ENCODE measurements around the gene C6orf132. TPM values are rescaled to one million over a fixed set of nuclear protein-coding genes. Genes with fewer than 3 reads are reported as not detected.

C6orf132 gene
- total and polyA plus RNA-seq, 9 of the 15 experiments (the other 6 are each of a cell fraction or from before 2014, with no cell fraction given): 0.06 to 0.35 (median 0.14) TPM

- TF ChIP-seq MLLT1 (IDR thresholded peaks at IDR 0.05) (peak in 1 of 2 experiments; percentile 90; a peak in 1 of 4 replicates), ZNF324 (CRISPR knock-in tag; IDR thresholded peaks at IDR 0.05) (no peak), SMARCA5 (IDR thresholded peaks at IDR 0.05) (peak; percentile 80), HLTF (IDR thresholded peaks at IDR 0.05) (peak; percentile 34; the same call in 1 of the 2 replicates), MAZ (CRISPR knock-in tag; conservative IDR thresholded peaks at IDR 0.05 in 1 of 2, IDR thresholded peaks at IDR 0.05 in 1 of 2) (peak; percentile 82 to 86), ZNF449 (CRISPR knock-in tag; IDR thresholded peaks at IDR 0.05) (no peak), ID3 (CRISPR knock-in tag; IDR thresholded peaks at IDR 0.05) (no peak), ID3 (tag; IDR thresholded peaks at IDR 0.05) (peak; percentile 89), HDAC8 (tag; IDR thresholded peaks at IDR 0.05) (peak; percentile 91), MYNN (IDR thresholded peaks at IDR 0.05) (no peak), MYNN (CRISPR knock-in tag; IDR thresholded peaks at IDR 0.05) (no peak), LCOR (CRISPR knock-in tag; IDR thresholded peaks at IDR 0.05) (peak; percentile 61; the same call in 1 of the 2 replicates), CHD2 (IDR thresholded peaks at IDR 0.05; ENCODE audit: low read depth, low read length) (peak; percentile 33), SMC3 (conservative IDR thresholded peaks at IDR 0.05; ENCODE audit: insufficient read depth, low read depth, low read length) (peak; percentile 47; the same call in 1 of the 2 replicates), POLR3G (IDR thresholded peaks at IDR 0.05; ENCODE audit: extremely low read depth, insufficient read length, insufficient replicate concordance) (no peak), ZNF23 (CRISPR knock-in tag; IDR thresholded peaks at IDR 0.05) (no peak), C11orf30 (IDR thresholded peaks at IDR 0.05; ENCODE audit: low read depth) (peak; percentile 71), RBBP5 (IDR thresholded peaks at IDR 0.05; ENCODE audit: borderline replicate concordance, insufficient read depth, low read length, poor library complexity, severe bottlenecking) (peak; percentile 79)
- TF ChIP-seq, protein P1, sequence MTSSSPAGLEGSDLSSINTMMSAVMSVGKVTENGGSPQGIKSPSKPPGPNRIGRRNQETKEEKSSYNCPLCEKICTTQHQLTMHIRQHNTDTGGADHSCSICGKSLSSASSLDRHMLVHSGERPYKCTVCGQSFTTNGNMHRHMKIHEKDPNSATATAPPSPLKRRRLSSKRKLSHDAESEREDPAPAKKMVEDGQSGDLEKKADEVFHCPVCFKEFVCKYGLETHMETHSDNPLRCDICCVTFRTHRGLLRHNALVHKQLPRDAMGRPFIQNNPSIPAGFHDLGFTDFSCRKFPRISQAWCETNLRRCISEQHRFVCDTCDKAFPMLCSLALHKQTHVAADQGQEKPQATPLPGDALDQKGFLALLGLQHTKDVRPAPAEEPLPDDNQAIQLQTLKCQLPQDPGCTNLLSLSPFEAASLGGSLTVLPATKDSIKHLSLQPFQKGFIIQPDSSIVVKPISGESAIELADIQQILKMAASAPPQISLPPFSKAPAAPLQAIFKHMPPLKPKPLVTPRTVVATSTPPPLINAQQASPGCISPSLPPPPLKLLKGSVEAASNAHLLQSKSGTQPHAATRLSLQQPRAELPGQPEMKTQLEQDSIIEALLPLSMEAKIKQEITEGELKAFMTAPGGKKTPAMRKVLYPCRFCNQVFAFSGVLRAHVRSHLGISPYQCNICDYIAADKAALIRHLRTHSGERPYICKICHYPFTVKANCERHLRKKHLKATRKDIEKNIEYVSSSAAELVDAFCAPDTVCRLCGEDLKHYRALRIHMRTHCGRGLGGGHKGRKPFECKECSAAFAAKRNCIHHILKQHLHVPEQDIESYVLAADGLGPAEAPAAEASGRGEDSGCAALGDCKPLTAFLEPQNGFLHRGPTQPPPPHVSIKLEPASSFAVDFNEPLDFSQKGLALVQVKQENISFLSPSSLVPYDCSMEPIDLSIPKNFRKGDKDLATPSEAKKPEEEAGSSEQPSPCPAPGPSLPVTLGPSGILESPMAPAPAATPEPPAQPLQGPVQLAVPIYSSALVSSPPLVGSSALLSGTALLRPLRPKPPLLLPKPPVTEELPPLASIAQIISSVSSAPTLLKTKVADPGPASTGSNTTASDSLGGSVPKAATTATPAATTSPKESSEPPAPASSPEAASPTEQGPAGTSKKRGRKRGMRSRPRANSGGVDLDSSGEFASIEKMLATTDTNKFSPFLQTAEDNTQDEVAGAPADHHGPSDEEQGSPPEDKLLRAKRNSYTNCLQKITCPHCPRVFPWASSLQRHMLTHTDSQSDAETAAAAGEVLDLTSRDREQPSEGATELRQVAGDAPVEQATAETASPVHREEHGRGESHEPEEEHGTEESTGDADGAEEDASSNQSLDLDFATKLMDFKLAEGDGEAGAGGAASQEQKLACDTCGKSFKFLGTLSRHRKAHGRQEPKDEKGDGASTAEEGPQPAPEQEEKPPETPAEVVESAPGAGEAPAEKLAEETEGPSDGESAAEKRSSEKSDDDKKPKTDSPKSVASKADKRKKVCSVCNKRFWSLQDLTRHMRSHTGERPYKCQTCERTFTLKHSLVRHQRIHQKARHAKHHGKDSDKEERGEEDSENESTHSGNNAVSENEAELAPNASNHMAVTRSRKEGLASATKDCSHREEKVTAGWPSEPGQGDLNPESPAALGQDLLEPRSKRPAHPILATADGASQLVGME (CRISPR knock-in tag; IDR thresholded peaks at IDR 0.05): 0 out of 2 replicates have a peak, but pooled peaks have one; percentile 27
Observed at GRCh38 chr6:42104095-42104803, 38.2 kb downstream of the C6orf132 start (continued).

Measured in K562 (cell line).